ENCODE measurements around the gene REEP1.

The REEP1 gene

GRCh38 chr2:86344404-86344803 is 7.0 kb upstream of the REEP1 start:
- peak; percentile 14 for DNase-seq

GRCh38 chr2:86342488-86342887 is 5.1 kb upstream of the REEP1 start:
- DNase-seq: no peak

GRCh38 chr2:86341470-86341869 is 4.0 kb upstream of the REEP1 start:
- DNase-seq: no peak

GRCh38 chr2:86338778-86339295 is 1.4 kb upstream of the REEP1 start:
- peak; percentile 20 for DNase-seq

GRCh38 chr2:86336675-86337243 is 667 bp downstream of the REEP1 start:
- DNase-seq: peak; percentile 57

GRCh38 chr2:86335865-86336674 is 1.4 kb downstream of the REEP1 start:
- DNase-seq: peak; percentile 45

- no peak for DNase-seq
Observed at GRCh38 chr2:86333378-86333777, 4.0 kb downstream of the REEP1 start.

GRCh38 chr2:86332654-86333053 is 4.8 kb downstream of the REEP1 start:
- no peak for DNase-seq

- no peak for DNase-seq
Observed at GRCh38 chr2:86331384-86331783, 6.0 kb downstream of the REEP1 start.

GRCh38 chr2:86330001-86330400 is 7.4 kb downstream of the REEP1 start:
- DNase-seq: no peak

GRCh38 chr2:86323273-86324021 is 14.0 kb downstream of the REEP1 start:
- DNase-seq: peak; percentile 42

- peak; percentile 36 for DNase-seq
Observed at GRCh38 chr2:86319700-86320580, 17.5 kb downstream of the REEP1 start.

GRCh38 chr2:86315084-86315483 is 22.3 kb downstream of the REEP1 start:
- no peak for DNase-seq

GRCh38 chr2:86314125-86314524 is 23.3 kb downstream of the REEP1 start:
- peak; percentile 53 for DNase-seq

GRCh38 chr2:86313341-86313740 is 24.1 kb downstream of the REEP1 start:
- DNase-seq: peak; percentile 25

- DNase-seq: peak; percentile 24
Observed at GRCh38 chr2:86311879-86312278, 25.5 kb downstream of the REEP1 start.

- DNase-seq: peak; percentile 12
Observed at GRCh38 chr2:86309966-86310365, 27.5 kb downstream of the REEP1 start.

GRCh38 chr2:86308984-86309695 is 28.3 kb downstream of the REEP1 start:
- peak; percentile 29 for DNase-seq

- DNase-seq: peak; percentile 43
Observed at GRCh38 chr2:86308356-86308755, 29.1 kb downstream of the REEP1 start.

GRCh38 chr2:86307431-86307830 is 30.0 kb downstream of the REEP1 start:
- peak; percentile 17 for DNase-seq

GRCh38 chr2:86305915-86306254 is 31.5 kb downstream of the REEP1 start:
- no peak for DNase-seq

Measured in islet precursor cell (in vitro differentiated cells).